ENCODE measurements around the gene AEN. TPM values are rescaled to one million over a fixed set of nuclear protein-coding genes. Genes with fewer than 3 reads are reported as not detected.

Gene AEN
- total RNA-seq, 3 donors from 2014 or later = 8.9 to 22.6 (median 13.3) TPM

- Histone ChIP-seq H3K4me1 (ENCODE audit: low read depth) (no peaks in the 10 kb centered on the region), H3K36me3 (ENCODE audit: low read depth) (no peaks in the 10 kb centered on the region), H3K4me3 (no peak overlapping the region), H3K9me3 (no peaks in the 10 kb centered on the region)
- no peak for TF ChIP-seq CTCF (IDR thresholded peaks at IDR 0.05)
- ATAC-seq (no peak), DNase-seq (no peak)
- intact Hi-C loops (cut with DNase I, micrococcal nuclease) = no loop called here
Measured at GRCh38 chr15:88663141-88663621, 42.0 kb downstream of the AEN start.

GRCh38 chr15:88664151-88664778 lies 43.1 kb downstream of the AEN start:
- no peak for TF ChIP-seq CTCF (IDR thresholded peaks at IDR 0.05)
- intact Hi-C loops (cut with DNase I, micrococcal nuclease) = no loop called here
- Histone ChIP-seq H3K4me1 (ENCODE audit: low read depth) (no peaks in the 10 kb centered on the region), H3K4me3 (no peak overlapping the region), H3K9me3 (no peaks in the 10 kb centered on the region), H3K36me3 (ENCODE audit: low read depth) (no peaks in the 10 kb centered on the region)
- peak in 1 of 3 donors; percentile 48 for DNase-seq
- peak; percentile 52 for ATAC-seq

- intact Hi-C loops (cut with DNase I, micrococcal nuclease) = no loop called here
- no peak for ATAC-seq
- no peak for TF ChIP-seq CTCF (IDR thresholded peaks at IDR 0.05)
Measured at GRCh38 chr15:88674661-88675060, 53.5 kb downstream of the AEN start.

GRCh38 chr15:88678755-88679154 lies 57.6 kb downstream of the AEN start:
- no peak for TF ChIP-seq CTCF (IDR thresholded peaks at IDR 0.05)
- no peaks in the 10 kb centered on the region for H3K36me3 ChIP-seq (ENCODE audit: low read depth)

More at GRCh38 chr15:88674661-88675060, 53.5 kb downstream of the AEN start:
- Histone ChIP-seq H3K36me3 (ENCODE audit: low read depth) (no peaks in the 10 kb centered on the region), H3K4me1 (ENCODE audit: low read depth) (no peaks in the 10 kb centered on the region), H3K9me3 (no peaks in the 10 kb centered on the region), H3K4me3 (no peak overlapping the region)
- DNase-seq = no peak

GRCh38 chr15:88680241-88681001 lies 59.3 kb downstream of the AEN start:
- DNase-seq (no peak), ATAC-seq (no peak)
- intact Hi-C loops (cut with DNase I, micrococcal nuclease) = no loop called here
- Histone ChIP-seq H3K9me3 (no peaks in the 10 kb centered on the region), H3K4me3 (no peak overlapping the region), H3K36me3 (ENCODE audit: low read depth) (no peaks in the 10 kb centered on the region), H3K4me1 (ENCODE audit: low read depth) (no peaks in the 10 kb centered on the region)
- no peak for TF ChIP-seq CTCF (IDR thresholded peaks at IDR 0.05)

More at GRCh38 chr15:88678755-88679154, 57.6 kb downstream of the AEN start:
- Histone ChIP-seq H3K9me3 (no peaks in the 10 kb centered on the region), H3K4me3 (no peak overlapping the region), H3K4me1 (ENCODE audit: low read depth) (no peaks in the 10 kb centered on the region)
- DNase-seq = no peak
- intact Hi-C loops (cut with DNase I, micrococcal nuclease) = no loop called here
- ATAC-seq = no peak

All from mucosa of descending colon (tissue), 3 donors.